NCI-H146 (cell line): ENCODE results near the gene FBXW10B.
"Not testable (repeated sequence)": the region's sequence is repeated elsewhere in the genome, so short reads cannot be mapped to it uniquely, and the experiment has no call there.

Source experiments
- DNase-seq: peaks from one replicate; lab custom pipeline; 2025; lab: John Stamatoyannopoulos, UW

The FBXW10B gene

DNA sequence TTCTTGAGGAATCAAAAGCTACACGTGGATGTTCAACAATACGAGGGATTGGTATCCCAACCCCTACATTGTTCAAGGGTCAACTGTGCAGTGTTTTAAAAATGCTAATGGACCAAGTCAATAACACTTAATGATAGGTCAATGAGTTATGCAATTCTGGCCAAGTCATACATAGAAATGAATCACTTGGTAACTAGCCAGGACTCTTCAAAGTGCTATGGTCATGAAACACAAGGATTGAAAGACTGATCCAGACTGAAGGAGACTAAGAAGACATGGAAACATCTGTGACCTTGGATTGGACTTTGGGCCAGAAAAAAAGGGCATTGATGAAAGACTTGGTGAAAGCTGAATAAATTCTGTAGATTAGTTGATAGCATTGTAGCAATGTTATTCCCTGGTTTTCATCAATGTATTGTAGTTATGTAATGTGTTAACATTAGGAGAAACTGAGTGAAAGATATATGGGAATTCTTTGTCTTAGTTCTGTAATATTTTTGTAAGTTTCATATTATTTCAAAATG lies 11.5 kb upstream of the FBXW10B start:
- not testable (repeated sequence) for DNase-seq

DNA sequence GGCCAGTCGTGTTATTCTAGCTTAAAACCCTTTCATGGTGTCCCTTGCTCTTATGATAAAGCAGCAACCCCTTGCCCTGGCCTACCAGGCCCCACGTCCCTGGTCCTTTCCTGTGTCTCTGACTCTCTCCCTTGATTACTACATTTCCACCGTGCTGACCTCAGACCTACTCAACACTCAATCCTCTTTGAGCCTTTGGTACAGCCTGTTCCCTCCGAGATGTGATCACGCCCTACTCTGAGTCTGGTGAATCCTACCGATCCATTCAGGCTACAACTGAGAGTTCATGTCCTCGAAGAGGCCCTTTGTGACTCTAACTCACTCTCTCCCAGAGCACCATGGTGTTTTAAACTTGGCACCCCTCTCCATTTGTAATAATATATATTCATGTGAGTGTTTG lies 10.5 kb upstream of the FBXW10B start:
- not testable (repeated sequence) for DNase-seq

DNA sequence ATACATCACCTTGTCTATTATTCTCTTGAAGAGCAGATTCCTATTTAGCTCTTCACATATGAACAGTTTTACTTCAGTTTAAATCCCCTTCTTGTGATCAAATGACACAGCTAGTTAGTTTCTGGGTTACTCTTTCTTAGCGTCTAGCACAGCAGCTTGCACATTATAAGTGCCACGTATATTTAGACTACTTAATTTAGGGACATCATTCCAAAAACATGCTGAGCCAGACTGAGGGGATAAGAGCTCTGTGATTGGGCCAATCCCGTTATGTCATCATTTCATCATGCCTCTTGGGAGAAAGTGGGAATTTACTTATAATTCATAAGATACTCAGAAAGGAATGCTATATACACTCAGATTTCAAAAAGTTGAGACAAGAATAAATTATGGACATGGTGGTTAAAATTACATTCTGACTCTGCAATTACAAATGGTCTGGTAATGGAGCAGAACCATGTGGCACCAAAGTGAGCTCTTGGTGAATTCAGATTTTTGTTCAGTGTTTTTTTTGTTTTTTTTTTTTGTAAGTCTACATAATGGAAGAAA lies 4.2 kb upstream of the FBXW10B start:
- not testable (repeated sequence) for DNase-seq

DNA sequence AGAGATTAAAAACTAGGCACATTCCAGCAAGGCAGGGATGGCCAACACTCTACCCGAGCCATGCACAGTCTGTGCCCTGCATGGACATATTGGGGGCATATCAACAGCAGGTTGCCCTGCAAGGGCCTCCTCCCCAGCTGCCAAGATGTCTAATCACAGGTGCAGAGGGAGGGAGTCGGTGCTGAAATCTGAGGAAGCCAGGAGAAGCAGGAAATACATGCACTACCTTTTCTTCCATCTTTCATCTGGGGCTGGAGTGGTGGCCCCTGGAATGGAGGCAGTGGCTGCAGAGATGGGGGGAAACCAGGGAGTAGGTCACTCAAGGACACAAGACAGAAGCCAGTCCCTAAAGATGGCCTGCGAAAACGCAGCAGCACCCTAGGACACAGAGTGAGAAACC lies 3.8 kb upstream of the FBXW10B start:
- DNase-seq = not testable (repeated sequence)

DNA sequence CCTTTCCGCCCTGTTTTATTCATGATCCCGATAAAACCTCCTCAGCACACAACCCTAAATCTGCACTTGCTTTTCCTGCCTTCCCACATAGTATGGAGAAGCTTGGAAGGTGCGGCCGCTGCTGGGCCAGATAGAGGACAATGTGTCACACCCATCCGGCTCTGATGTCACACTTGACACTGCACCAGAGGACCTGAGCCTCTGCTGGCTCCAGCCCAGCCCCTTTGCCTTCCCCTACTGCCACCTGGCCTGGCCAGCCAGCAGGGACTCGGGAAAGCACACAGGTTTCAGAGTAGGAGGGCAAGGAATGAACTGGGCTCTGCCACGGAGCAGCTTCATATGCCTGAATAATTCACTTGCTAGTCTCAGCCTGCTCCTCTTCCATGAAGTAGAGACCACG lies 2.6 kb upstream of the FBXW10B start:
- DNase-seq = not testable (repeated sequence)

DNA sequence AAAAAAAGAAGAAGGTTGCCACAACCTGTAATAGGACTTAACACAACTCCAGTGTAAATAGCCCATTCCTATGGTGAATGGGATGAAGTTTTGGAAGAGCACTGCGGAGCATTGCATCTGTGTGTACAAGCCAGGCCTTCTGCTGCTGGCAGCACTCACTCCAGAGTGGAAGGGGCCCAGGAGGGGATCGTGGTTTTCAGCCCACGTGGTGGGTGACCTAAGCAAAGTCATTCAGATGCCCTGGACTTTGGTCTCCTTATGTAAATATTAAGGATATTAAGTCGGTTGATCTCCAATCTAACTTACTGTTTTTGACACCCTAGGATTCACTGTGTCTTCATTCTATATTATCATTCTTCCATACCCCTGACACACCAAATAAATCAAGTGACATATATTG lies 2.7 kb downstream of the FBXW10B start:
- DNase-seq = not testable (repeated sequence)

DNA sequence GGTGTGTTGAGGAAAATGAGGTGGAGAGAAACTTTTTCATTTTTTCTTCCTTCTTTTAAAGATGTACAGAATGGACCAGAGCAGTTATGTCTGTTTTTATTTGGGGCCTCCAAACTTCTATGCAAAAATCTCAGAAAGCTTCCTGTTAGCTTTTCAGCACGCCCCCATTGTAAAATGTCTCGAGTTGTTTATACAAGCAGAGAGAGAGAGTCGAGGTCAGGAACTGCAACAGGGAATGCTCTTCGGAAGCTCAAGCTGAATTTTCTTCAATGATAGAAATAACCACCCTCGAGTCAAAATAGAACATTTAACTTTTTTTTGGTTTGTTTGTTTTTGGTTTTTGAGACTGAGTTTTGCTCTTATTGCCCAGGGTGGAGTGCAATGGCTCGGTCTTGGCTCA lies 3.7 kb downstream of the FBXW10B start:
- not testable (repeated sequence) for DNase-seq

DNA sequence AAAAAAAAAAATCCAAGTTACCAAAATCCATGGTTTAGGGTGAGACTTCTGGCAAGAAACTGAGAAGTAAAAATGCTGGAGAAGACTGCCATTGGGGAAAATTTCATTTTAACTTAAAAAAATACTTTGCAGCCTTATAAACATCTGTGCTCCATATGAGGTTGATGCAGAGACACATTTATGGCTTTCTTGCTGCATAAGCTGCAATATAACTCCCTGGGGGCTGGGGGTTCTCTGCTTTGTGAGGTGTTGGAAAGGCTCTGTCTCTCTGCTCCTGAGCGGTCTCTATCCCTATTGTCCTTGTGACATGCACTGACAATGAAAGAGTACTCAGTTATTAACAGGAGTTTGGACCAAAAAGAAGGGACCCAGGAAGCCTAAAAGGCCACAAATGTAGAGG lies 6.4 kb downstream of the FBXW10B start:
- DNase-seq = not testable (repeated sequence)

DNA sequence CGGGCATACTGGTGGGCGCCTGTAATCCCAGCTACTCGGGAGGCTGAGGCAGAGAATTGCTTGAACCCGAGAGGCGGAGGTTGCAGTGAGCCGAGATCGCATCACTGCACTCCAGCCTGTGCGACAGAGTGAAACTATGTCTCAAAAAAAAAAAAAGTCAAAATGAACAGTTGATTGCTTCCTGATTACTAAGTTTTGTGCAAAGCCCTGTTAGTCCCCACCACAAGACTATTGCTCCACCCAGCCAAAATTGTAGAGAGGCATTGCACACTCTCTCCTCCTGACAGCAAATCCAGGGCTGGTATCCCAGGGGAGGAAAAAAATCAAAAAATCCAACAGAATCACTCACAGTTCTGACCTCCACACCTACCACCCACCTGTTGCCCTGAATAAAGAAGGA lies 26.5 kb downstream of the FBXW10B start:
- DNase-seq = not testable (repeated sequence)

DNA sequence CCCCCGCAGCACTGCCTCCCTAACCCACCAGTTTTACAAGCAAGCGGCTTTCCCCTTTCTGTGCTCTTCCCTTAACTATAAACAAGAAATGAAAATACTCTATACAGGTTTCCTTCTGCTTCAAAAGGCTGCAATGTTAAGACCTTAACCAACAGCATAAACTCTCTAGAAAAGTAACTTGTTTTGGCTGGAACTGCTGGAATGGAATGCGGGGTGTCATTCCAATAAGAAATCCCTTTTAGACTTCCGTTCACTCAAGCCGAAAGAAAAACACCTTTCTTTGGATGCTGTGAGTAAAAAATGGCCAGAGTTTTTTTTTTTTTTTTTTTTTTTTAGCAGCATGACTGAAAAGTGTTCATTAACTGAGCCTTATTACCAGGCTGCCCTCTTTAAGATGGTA lies 27.5 kb downstream of the FBXW10B start:
- not testable (repeated sequence) for DNase-seq

DNA sequence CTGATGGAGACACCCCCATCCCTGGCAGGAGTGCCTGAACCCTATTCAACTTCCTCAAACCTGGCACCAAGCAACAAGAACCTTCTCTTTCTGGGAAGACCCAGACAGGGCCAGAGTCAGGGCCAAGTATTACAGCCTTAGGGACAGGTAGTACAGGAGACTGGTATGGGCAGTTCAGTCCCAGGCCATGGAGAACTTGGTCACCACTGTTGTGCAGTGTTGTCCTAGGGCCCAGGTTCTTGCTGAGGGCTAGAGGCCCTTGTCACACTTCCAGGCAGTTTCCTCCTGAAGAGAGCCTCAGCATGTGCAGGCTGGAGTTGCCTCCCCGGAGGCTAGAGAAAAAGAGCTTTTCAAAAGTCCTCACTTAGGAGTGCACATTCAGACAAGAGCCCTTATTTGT lies 28.7 kb downstream of the FBXW10B start:
- DNase-seq = not testable (repeated sequence)

DNA sequence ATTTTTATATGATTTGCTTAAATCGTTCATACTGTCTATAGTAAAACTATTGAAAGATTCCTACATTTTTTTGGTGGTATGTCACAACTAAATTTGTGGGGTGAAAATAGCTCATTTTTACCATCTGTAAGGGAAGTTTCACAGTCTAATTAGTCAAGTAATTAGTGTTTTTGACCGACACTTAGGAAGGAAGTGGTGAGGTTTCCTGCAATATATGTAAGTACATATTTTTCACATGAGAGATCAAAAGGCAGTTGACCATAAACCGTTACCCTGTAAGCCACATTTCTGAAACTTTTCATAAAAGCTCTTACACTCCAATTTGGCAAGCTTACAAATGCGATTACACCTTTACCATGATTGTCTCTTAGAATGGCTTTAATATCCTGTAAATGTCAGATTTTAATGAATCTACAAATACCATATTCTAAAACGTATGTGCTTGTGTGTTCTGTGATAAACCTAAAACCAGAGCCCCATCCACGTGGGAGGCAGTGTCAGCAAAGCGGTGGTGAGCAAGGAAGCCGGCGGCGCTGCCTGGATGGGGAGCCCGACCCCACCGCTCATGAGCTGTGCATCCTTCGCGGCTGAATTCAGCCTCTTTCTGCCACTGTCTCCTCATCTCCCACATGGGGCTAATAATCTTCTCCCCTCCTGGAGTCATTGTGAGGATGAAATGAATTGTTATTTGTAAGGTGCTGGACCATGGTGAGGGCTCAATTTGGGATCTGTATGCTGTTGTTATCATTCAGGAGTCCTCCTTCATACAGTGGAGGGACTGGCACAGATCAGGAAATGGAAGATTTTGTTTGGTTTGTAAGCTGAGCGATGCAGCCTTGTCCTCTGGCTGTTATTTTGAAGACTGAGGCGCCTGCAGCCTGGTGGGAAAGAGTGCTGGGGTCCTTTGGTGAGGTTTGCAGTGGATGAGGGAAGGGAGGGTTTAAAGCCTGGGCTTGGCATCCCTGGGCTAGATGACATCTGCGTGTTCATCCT lies 29.7 kb downstream of the FBXW10B start:
- not testable (repeated sequence) for DNase-seq

DNA sequence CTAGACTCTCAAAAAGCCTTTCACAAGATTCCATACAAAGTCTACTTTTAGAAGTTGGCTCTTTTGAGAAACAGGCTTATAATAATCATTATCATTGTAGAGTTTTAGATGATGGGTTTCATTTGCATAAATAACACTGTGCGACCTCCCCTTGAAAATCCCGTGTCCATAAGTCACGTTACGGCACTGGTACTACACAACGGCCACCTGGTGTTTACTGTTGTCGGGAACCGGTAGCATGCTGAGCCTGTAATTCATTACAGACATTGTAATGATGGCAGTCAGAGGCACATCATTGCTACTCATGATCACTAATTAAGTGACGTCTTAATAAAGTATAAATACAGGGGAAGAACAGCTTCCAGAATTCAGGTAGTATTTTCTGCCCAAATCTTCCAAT lies 31.5 kb downstream of the FBXW10B start:
- DNase-seq = peak; percentile 52

DNA sequence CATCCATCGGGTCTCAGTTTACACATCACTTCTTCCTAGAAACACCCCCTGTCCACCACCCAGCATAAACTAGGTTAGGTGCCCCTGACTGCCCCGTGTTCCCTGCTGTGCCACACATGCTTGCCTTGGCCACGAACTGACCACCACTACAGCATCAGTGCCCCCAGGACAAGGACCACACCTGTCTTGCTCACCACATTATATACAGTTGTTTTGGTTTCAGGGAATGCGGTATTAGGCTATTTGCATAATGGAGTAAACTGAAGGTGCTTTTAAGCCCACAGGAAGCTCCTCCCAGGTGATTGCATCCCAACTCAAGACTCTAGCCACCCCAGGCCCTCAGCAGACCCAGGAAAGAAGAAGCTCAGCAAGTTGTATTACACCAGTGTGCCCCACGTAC lies 36.2 kb downstream of the FBXW10B start:
- DNase-seq = not testable (repeated sequence)

DNA sequence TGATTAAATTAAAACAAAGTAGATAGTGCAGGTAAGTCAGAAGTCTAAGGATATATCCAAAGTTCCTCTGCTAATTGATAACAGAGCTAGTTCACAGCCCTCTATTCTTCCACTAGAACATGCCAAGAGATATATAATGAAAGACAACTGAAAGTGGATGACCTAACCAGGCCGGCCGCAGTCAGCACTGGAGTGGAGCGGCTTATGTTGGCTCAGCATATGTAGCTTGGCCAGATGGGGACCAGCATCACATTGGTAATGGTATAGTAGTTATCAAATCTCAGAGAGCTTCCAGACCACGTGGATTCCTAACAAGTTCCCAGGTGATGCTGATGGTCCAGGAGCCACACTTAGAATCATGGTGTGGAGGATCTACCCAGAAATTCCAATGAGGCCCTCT lies 38.0 kb downstream of the FBXW10B start:
- DNase-seq = not testable (repeated sequence)

DNA sequence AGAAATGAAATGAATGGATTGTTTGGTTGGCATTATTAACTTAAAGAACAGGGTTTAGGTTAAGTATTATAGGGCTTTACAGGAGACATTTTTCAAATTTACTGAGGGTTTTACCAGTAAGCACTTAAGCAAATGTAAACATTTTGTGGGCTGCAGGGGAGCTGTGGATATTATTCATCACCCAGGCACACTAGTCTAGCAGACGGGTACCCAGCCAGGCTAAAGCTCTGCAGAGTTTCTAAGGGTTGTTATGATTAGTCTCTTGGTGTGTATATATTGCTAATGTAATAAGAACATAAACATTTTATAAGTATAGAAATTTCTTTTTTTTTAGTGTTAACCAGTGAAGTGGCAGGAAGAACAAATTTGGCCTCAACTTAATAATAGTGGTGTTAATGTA lies 42.7 kb downstream of the FBXW10B start:
- DNase-seq = not testable (repeated sequence)

DNA sequence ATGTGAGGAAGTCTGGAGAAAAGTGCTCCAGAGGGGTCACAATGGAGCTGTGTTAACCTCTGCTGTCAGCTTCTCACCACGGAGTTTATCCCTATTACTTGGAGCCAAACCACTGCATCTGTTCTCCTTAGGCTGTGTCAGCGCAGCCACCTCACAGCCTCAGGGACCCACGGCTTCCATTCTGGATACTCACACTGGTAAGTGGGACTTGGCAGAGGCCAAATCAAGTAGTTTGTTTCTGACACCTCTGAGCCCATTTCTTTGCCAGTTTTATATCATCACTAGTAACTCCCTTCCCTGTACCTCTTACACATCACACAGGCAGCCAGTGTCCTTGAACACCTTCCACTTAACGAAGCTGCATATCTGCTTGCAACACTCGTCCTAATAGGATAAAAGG lies 44.8 kb downstream of the FBXW10B start:
- not testable (repeated sequence) for DNase-seq

DNA sequence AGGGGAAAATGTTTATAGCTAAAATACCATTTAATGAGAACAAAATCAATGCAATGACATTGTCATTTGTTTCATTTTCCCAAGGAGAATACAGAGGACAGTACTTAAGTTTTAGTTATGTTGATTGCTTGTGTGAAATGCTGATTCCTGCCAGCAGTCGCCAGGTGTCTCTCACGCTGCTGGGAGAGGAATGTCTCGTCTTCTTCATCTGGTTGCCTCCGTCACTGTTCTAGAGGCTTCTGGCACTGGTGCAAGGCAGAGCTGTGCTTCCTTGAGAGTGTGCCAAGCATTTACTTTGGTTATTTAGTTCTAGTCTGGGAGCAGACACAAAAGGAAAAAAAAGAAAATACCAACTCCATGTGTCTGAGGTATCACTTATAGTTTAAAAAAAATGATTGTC lies 45.6 kb downstream of the FBXW10B start:
- DNase-seq = not testable (repeated sequence)
